GM23248 (cell line): ENCODE measurements around the gene ELF3.

ENCODE experiments used
- EZH2 ChIP-seq: fragments of 200-600 bp; sonication (generic); IDR thresholded peaks from 2 replicates; pipeline ENCODE4 v1.6.1; 2018; ENCODE audit warnings: antibody characterized with exemption, mild to moderate bottlenecking; ENCODE audit not compliant: insufficient read depth, poor library complexity, severe bottlenecking
- EZH2phosphoT487 ChIP-seq: fragments of 200-600 bp; sonication (generic); IDR thresholded peaks from 2 replicates; pipeline ENCODE4 v1.6.1; 2018; ENCODE audit warnings: antibody characterized with exemption, moderate library complexity, mild to moderate bottlenecking, low read depth; ENCODE audit not compliant: insufficient read depth

DNA sequence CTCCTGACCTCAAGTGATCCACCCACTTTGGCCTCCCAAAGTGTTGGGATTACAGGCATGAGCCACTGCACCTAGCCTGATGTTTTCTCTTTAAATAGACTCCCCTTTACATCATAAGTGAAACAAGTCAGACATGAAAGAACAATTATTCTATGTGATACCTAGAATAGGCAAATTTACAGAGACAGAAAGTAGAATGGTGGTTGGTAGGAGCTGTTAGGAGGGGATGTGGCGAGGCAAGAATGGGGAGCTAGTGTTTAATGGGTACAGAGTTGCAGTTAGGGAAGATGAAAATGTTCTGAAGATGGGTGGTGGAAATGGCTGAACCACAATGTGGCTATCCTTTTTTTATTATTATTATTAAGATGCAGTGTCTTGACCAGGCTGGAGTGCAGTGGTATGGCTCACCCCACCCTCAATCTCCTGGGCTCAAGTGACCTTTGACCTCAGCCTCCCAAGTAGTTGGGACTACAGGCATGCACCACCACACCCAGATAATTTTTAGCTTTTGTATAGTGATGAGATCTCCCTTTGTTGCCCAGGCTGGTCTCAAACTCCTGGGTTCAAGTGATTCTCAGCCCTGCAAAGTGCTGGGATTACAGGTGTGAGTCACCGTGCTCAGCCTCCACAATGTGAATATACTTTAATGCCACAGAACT, 28.4 kb downstream of the ELF3 start:
- TF ChIP-seq EZH2 (no peak), EZH2phosphoT487 (no peak)
